Glutamatergic neuron (in vitro differentiated cells): Measurements from ENCODE around the gene OCLN. TPM values are rescaled to one million over a fixed set of nuclear protein-coding genes. Genes with fewer than 3 reads are reported as not detected.

Source experiments
- DNase-seq: peaks from one replicate; pipeline ENCODE4 v3.0.0; 2022
- H3K27ac Mint-ChIP-seq: one replicate; pipeline ENCODE4 v1.8.0; 2020; ENCODE audit warnings: mild to moderate bottlenecking, mixed read lengths, inconsistent platforms; ENCODE audit not compliant: unreplicated experiment
- H3K27me3 Mint-ChIP-seq: one replicate; pipeline ENCODE4 v1.8.0; 2020; ENCODE audit warnings: mild to moderate bottlenecking, moderate library complexity, mixed read lengths, inconsistent platforms; ENCODE audit not compliant: unreplicated experiment
- H3K36me3 Mint-ChIP-seq: one replicate; pipeline ENCODE4 v1.8.0; 2020; ENCODE audit warnings: mild to moderate bottlenecking, mixed read lengths, inconsistent platforms; ENCODE audit not compliant: unreplicated experiment
- H3K4me1 Mint-ChIP-seq: one replicate; pipeline ENCODE4 v1.8.0; 2020; ENCODE audit warnings: mild to moderate bottlenecking, low read depth, mixed read lengths, inconsistent platforms; ENCODE audit not compliant: unreplicated experiment
- H3K4me3 Mint-ChIP-seq: one replicate; pipeline ENCODE4 v1.8.0; 2020; ENCODE audit warnings: mild to moderate bottlenecking, mixed read lengths, inconsistent platforms; ENCODE audit not compliant: unreplicated experiment
- H3K9me3 Mint-ChIP-seq: one replicate; pipeline ENCODE4 v1.8.0; 2020; ENCODE audit warnings: mild to moderate bottlenecking, moderate library complexity, mixed read lengths, inconsistent platforms; ENCODE audit not compliant: unreplicated experiment
- total RNA-seq: library from RNA; stranded (reverse); fragmentation: NEBNext Ultra II Directional; extraction: Animal tissue kit (Norgen Biotek cat#: 25700); gene quantifications from one replicate; pipeline ENCODE4 v1.2.1, GENCODE V29; 2021; ENCODE audit not compliant: unreplicated experiment
- TF ChIP-seq, protein P1 (sequence below): fragments of 200-600 bp; sonication (generic); IDR thresholded peaks from one replicate; pipeline ENCODE4 v1.5.0; 2021; ENCODE audit not compliant: partially characterized antibody, unreplicated experiment

OCLN gene
- total RNA-seq, 1 donor from 2014 or later = 4.3 TPM

DNA sequence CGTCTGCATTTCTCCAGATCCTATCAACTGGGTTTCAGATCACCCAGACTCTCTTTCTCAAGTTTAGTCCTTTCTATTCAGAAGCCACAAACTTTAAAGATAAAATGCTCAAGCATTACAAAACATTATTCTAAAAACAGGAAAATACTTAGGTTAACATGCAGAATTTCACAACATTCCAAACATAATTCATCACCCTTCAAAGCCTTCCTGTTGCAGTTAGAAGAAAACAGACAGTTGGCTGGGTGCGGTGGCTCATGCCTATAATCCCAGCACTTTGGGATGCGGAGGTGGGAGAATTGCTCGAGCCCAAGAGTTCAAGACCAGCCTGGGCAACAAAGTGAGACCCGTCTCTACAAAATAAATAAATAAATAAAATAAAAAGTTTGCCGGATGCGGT, 7.7 kb upstream of the OCLN start:
- Mint-ChIP-seq H3K4me3 (no peak overlapping the region), H3K27me3 (no peaks in the 10 kb centered on the region), H3K36me3 (no peaks in the 10 kb centered on the region), H3K9me3 (no peaks in the 10 kb centered on the region), H3K4me1 (no peaks in the 10 kb centered on the region), H3K27ac (no peak overlapping the region)
- TF ChIP-seq, protein P1, sequence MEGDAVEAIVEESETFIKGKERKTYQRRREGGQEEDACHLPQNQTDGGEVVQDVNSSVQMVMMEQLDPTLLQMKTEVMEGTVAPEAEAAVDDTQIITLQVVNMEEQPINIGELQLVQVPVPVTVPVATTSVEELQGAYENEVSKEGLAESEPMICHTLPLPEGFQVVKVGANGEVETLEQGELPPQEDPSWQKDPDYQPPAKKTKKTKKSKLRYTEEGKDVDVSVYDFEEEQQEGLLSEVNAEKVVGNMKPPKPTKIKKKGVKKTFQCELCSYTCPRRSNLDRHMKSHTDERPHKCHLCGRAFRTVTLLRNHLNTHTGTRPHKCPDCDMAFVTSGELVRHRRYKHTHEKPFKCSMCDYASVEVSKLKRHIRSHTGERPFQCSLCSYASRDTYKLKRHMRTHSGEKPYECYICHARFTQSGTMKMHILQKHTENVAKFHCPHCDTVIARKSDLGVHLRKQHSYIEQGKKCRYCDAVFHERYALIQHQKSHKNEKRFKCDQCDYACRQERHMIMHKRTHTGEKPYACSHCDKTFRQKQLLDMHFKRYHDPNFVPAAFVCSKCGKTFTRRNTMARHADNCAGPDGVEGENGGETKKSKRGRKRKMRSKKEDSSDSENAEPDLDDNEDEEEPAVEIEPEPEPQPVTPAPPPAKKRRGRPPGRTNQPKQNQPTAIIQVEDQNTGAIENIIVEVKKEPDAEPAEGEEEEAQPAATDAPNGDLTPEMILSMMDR = no peak
- no peak for DNase-seq

DNA sequence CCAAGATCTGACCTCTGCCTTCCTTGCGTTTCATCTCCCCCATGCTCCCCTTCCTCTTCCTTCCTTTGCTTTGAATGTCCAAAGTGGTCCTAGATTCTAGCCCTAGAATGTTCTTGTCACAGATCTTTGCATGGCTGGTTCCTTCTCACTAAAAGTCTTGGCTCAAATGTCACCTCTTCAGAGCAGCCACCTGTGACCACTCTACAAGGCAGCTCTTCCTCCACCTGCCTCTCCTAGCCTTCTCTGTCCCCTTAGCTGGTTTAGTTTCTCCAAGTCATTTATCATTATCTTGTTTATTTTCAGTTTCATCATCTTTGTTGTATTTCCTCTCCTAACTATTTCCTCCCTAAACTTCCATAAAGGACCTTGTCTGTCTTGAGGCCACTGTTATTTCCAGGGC, 7.1 kb upstream of the OCLN start:
- Mint-ChIP-seq H3K36me3 (no peaks in the 10 kb centered on the region), H3K4me3 (no peak overlapping the region), H3K4me1 (no peaks in the 10 kb centered on the region), H3K27me3 (no peaks in the 10 kb centered on the region), H3K9me3 (no peaks in the 10 kb centered on the region), H3K27ac (no peak overlapping the region)
- TF ChIP-seq, protein P1 = no peak
- DNase-seq = no peak

DNA sequence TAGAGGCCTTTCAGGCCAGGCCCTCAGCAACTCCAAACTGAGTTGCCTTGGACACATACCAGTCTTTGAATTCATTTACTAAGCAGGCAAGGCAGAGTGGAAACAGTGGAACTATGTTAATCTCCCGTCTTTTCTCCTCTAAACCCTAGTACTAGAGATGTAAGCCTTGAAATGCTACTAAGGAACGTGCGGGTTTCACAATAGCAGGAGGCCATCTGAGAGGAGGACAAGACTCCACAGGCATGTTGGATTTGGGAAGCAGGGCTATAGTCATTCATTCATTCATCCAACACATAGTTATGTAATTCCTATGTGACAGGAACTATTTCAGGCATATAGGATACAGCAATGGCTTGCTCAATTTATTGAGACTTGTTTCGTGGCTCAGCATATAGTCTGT, 3.3 kb upstream of the OCLN start:
- H3K4me1 Mint-ChIP-seq = no peaks in the 10 kb centered on the region
- no peak overlapping the region for H3K4me3 Mint-ChIP-seq
- no peak overlapping the region for H3K27ac Mint-ChIP-seq
- DNase-seq = no peak
- H3K36me3 Mint-ChIP-seq = no peaks in the 10 kb centered on the region
- peaks cover 3% of the 10 kb centered on the region for H3K9me3 Mint-ChIP-seq
- H3K27me3 Mint-ChIP-seq = peaks cover 3% of the 10 kb centered on the region
- TF ChIP-seq, protein P1 = no peak

DNA sequence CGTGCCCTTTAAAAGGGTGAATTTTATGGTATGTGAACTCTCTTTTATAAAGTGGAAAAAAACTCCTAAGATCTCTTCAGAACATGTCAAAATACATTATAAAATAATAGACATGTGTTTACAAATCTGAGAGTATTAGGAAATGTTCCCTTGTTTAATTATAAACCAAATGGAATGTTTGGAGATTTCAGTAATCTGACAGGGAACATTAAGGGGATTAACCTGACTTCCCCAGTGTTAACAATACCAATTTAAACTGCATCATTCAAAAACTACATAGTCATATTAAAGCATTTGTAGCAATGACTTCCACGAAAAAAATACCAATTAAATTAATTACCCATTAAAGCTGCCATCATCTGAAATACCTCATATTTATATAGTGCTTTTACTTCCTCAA, 1.6 kb upstream of the OCLN start:
- H3K27ac Mint-ChIP-seq = no peak overlapping the region
- no peaks in the 10 kb centered on the region for H3K4me1 Mint-ChIP-seq
- peaks cover 7% of the 10 kb centered on the region for H3K27me3 Mint-ChIP-seq
- TF ChIP-seq, protein P1 = no peak
- DNase-seq = no peak
- no peak overlapping the region for H3K4me3 Mint-ChIP-seq
- H3K36me3 Mint-ChIP-seq = no peaks in the 10 kb centered on the region
- H3K9me3 Mint-ChIP-seq = peaks cover 5% of the 10 kb centered on the region

DNA sequence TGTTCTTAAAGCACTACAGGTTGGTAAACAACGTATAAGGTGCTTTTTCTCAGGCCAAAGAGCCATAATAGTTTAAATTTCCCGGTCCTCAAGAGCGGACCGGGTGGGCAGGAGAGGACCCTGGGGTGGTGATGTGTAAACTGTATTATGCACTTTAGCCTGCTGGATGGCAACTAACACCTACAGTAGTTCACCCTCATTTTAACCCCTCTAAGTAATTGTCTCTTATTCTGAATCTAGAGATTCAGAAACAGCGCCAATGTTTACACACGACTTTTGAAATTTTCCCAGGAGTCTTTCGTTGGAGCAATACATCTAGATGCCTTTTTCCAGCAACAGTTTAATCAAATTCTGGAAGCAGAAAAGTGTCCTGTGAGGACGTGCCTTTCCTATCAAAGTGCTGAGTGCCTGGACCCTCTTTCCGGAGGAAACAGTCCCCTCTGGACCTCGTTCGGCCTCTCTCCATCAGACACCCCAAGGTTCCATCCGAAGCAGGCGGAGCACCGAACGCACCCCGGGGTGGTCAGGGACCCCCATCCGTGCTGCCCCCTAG, 676 bp upstream of the OCLN start:
- Mint-ChIP-seq H3K4me3 (peak overlapping the region; percentile 86), H3K36me3 (no peaks in the 10 kb centered on the region), H3K9me3 (peaks cover 5% of the 10 kb centered on the region), H3K4me1 (no peaks in the 10 kb centered on the region), H3K27me3 (peaks cover 7% of the 10 kb centered on the region), H3K27ac (no peak overlapping the region)
- TF ChIP-seq, protein P1 = no peak
- DNase-seq = no peak
